DOHH2 (cell line): ENCODE measurements around the gene TSHZ2.
"Not testable (repeated sequence)": the region's sequence is repeated elsewhere in the genome, so short reads cannot be mapped to it uniquely, and the experiment has no call there.

ENCODE experiments used
- H3F3A ChIP-seq: fragments of 200-600 bp; sonication (generic), shearing (Covaris generic); 2 replicates; pipeline ENCODE4 v1.6.0; 2016; ENCODE audit warnings: antibody characterized with exemption, mild to moderate bottlenecking; ENCODE audit not compliant: control insufficient read depth, insufficient read depth
- H3K27ac ChIP-seq: fragments of 200-600 bp; sonication (generic); 2 replicates; pipeline ENCODE4 v1.5.1; 2014; ENCODE audit warnings: low read depth, mild to moderate bottlenecking, low read length, moderate library complexity
- H3K27me3 ChIP-seq: fragments of 200-600 bp; sonication (generic); 2 replicates; pipeline ENCODE4 v1.6.1; 2014; ENCODE audit warnings: mild to moderate bottlenecking, low read length, mixed read lengths; ENCODE audit not compliant: control insufficient read depth
- H3K36me3 ChIP-seq: fragments of 200-600 bp; sonication (generic); 2 replicates; pipeline ENCODE4 v1.6.1; 2014; ENCODE audit warnings: mild to moderate bottlenecking, low read length, moderate library complexity, mixed read lengths; ENCODE audit not compliant: control insufficient read depth
- H3K4me1 ChIP-seq: fragments of 200-600 bp; sonication (generic); 2 replicates; pipeline ENCODE4 v1.6.1; 2014; ENCODE audit warnings: mild to moderate bottlenecking, low read length, mixed read lengths; ENCODE audit not compliant: control insufficient read depth
- H3K4me2 ChIP-seq: fragments of 200-600 bp; sonication (generic); 2 replicates; pipeline ENCODE4 v1.6.0; 2014; ENCODE audit warnings: mild to moderate bottlenecking, low read length, moderate library complexity
- H3K4me3 ChIP-seq: fragments of 200-600 bp; sonication (generic); 2 replicates; pipeline ENCODE4 v1.5.1; 2014; ENCODE audit warnings: mild to moderate bottlenecking, low read length, mixed read lengths
- H3K79me2 ChIP-seq: fragments of 200-600 bp; sonication (generic); 2 replicates; pipeline ENCODE4 v1.6.1; 2014; ENCODE audit warnings: mild to moderate bottlenecking, low read length, mixed read lengths; ENCODE audit not compliant: control insufficient read depth
- H3K9me2 ChIP-seq: fragments of 200-600 bp; sonication (generic); replicated peaks from 2 replicates; pipeline ENCODE4 v1.6.1; 2014; ENCODE audit warnings: mild to moderate bottlenecking, low read length, mixed read lengths; ENCODE audit not compliant: control insufficient read depth
- H3K9me3 ChIP-seq: fragments of 200-600 bp; sonication (generic); 2 replicates; pipeline ENCODE4 v1.6.1; 2014; ENCODE audit warnings: antibody characterized with exemption, low read length, mixed read lengths; ENCODE audit not compliant: control insufficient read depth, insufficient read depth
- H4K20me1 ChIP-seq: fragments of 200-600 bp; sonication (generic); 2 replicates; pipeline ENCODE4 v1.6.0; 2014; ENCODE audit warnings: low read depth, mild to moderate bottlenecking, antibody characterized with exemption, low read length, moderate library complexity; ENCODE audit not compliant: control insufficient read depth, insufficient read depth
- EZH2phosphoT487 ChIP-seq: fragments of 200-600 bp; sonication (generic); IDR thresholded peaks from 2 replicates; pipeline ENCODE4 v1.6.1; 2017; ENCODE audit warnings: borderline replicate concordance, mild to moderate bottlenecking, antibody characterized with exemption, low read length, moderate library complexity, mixed read lengths
- TF ChIP-seq, protein P1 (sequence below): fragments of 200-600 bp; sonication (generic); IDR thresholded peaks from one replicate; pipeline ENCODE4 v1.5.1; 2014; ENCODE audit warnings: antibody characterized with exemption, mild to moderate bottlenecking, low read depth, low read length; ENCODE audit not compliant: poor library complexity, severe bottlenecking

Gene TSHZ2

DNA sequence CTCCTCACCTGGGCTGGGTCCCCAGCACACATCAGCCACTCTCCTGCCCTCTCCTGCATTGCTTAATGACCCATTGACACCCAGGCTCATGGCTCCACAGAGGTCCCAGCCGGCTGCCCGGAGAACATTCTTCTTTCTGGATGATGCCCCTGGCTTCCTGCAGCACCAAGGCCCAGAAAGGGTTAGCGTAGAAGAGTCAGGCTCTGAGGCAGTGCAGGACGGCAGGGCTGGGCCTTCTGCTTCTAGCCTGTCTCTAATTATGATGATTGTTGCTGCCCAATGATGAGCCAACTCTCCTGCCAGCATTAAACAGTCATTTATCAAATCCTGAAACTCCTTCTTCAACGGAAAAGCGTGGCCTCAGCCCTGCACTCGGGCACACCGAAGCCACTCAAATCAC lies 555.0 kb downstream of the TSHZ2 start:
- Histone ChIP-seq H3F3A (no peaks in the 10 kb centered on the region), H3K9me3 (no peaks in the 10 kb centered on the region), H3K27ac (no peak overlapping the region), H4K20me1 (no peaks in the 10 kb centered on the region), H3K4me3 (no peak overlapping the region), H3K4me2 (no peak overlapping the region), H3K36me3 (no peaks in the 10 kb centered on the region), H3K27me3 (no peaks in the 10 kb centered on the region), H3K9me2 (no peaks in the 10 kb centered on the region), H3K79me2 (no peaks in the 10 kb centered on the region), H3K4me1 (peaks cover 4% of the 10 kb centered on the region)
- TF ChIP-seq, protein P1, sequence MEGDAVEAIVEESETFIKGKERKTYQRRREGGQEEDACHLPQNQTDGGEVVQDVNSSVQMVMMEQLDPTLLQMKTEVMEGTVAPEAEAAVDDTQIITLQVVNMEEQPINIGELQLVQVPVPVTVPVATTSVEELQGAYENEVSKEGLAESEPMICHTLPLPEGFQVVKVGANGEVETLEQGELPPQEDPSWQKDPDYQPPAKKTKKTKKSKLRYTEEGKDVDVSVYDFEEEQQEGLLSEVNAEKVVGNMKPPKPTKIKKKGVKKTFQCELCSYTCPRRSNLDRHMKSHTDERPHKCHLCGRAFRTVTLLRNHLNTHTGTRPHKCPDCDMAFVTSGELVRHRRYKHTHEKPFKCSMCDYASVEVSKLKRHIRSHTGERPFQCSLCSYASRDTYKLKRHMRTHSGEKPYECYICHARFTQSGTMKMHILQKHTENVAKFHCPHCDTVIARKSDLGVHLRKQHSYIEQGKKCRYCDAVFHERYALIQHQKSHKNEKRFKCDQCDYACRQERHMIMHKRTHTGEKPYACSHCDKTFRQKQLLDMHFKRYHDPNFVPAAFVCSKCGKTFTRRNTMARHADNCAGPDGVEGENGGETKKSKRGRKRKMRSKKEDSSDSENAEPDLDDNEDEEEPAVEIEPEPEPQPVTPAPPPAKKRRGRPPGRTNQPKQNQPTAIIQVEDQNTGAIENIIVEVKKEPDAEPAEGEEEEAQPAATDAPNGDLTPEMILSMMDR, result no peak
- TF ChIP-seq EZH2phosphoT487, result no peak

DNA sequence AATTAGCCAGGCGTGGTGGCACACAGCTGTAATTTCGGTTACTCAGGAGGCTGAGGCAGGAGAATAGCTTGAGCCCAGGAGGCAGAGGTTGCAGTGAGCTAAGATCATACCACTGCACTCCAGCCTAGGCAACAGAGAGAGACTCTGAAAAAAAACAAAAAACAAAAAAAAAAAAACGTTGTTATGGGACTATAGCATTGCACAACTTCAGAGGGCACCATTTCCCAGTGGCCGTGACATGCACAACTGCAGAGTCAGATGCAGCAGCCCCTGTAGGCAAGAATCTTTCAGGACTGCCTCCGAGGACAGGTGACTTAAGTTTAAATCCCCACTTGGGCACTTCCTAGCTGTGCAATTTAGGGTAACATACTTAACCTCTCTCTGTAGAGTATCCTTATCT lies 557.5 kb downstream of the TSHZ2 start:
- Histone ChIP-seq H3K4me1 (peaks cover 21% of the 10 kb centered on the region), H3K9me3 (no peaks in the 10 kb centered on the region), H3K4me2 (no peak overlapping the region), H3K27me3 (no peaks in the 10 kb centered on the region), H3F3A (no peaks in the 10 kb centered on the region), H3K36me3 (no peaks in the 10 kb centered on the region), H3K79me2 (no peaks in the 10 kb centered on the region), H4K20me1 (no peaks in the 10 kb centered on the region), H3K9me2 (no peaks in the 10 kb centered on the region), H3K27ac (no peak overlapping the region), H3K4me3 (no peak overlapping the region)
- TF ChIP-seq, protein P1, result no peak

DNA sequence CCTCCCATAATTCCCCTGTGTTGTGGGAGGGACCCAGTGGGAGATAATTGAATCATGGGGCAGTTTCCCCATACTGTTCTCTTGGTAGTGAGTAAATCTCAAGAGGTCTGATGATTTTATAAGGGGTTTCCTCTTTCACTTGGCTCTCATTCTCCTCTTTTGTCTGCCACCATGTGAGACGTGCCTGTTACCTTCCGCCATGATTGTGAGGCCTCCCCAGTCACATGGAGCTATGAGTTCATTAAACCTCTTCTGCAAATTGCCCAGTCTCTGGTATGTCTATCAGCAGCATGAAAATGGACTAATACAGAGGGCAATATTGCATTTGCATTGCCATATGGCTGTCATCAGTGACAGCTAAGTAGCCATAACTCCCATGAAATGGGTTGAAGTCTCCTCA lies 558.3 kb downstream of the TSHZ2 start:
- Histone ChIP-seq H3K9me2 (no peaks in the 10 kb centered on the region), H3K36me3 (no peaks in the 10 kb centered on the region), H3K27me3 (no peaks in the 10 kb centered on the region), H4K20me1 (no peaks in the 10 kb centered on the region), H3K9me3 (no peaks in the 10 kb centered on the region), H3K27ac (no peak overlapping the region), H3K4me3 (no peak overlapping the region), H3K79me2 (no peaks in the 10 kb centered on the region), H3F3A (no peaks in the 10 kb centered on the region), H3K4me2 (no peak overlapping the region), H3K4me1 (peaks cover 21% of the 10 kb centered on the region)
- TF ChIP-seq, protein P1, result no peak
- no peak for TF ChIP-seq EZH2phosphoT487

DNA sequence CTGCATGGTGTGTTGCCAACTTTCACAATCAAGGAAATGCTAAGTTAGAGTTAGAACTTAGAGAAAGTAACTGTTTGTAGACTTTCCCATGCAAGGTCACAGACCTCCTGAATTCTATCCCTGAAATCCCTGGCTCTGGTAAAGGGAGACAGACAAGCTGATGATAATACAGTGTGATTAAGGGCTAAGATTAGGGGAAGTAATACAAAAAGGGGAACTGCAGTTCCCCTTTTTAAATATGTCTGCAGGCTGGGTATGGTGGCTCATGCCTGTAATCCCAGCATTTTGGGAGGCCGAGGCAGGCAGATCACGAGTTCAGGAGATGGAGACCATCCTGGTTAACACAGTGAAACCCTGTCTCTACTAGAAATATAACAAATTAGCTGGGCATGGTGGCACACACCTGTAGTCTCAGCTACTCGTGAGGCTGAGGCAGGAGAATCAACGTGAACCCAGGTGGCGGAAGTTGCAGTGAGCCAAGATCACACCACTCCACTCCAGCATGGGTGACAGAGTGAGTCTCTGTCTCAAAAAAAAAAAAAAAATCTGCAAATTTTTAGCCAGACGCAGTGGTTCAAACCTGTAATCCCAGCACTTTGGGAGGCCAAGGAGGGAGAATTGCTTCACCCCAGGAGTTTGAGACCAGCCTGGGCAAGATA lies 560.6 kb downstream of the TSHZ2 start:
- Histone ChIP-seq H3K4me3 (peak overlapping the region; percentile 58), H3K4me2 (peak overlapping the region; percentile 78)
- not testable (repeated sequence) for H3K9me2 ChIP-seq

More for the DNA sequence above, 560.6 kb downstream of the TSHZ2 start:
- peaks cover 21% of the 10 kb centered on the region for H3K4me1 ChIP-seq
- peak overlapping the region; percentile 56 for H3K27ac ChIP-seq
- H3K9me3 ChIP-seq, H4K20me1 ChIP-seq, H3K79me2 ChIP-seq, H3K36me3 ChIP-seq, H3F3A ChIP-seq, H3K27me3 ChIP-seq: not testable (repeated sequence)
